Keratinocyte (primary cell): ENCODE data around the gene HSPA12B. TPM values are rescaled to one million over a fixed set of nuclear protein-coding genes. Genes with fewer than 3 reads are reported as not detected.

Experiments used
- DNase-seq: peaks from one replicate; pipeline ENCODE4 v3.0.0-alpha.2; 2011; ENCODE audit warnings: low read depth, missing footprints, low spot score
- FAIRE-seq: peaks from 2 replicates; lab custom pipeline; 2011; peaks lifted over from hg19 to GRCh38; lab: Jason Lieb, UNC
- H2AFZ ChIP-seq: 2 replicates; pipeline ENCODE4 v1.6.0; 2012; ENCODE audit warnings: low read length, control low read depth, inconsistent platforms; ENCODE audit not compliant: control insufficient read depth
- H3K27ac ChIP-seq: 2 replicates; pipeline ENCODE4 v1.5.1; 2011; ENCODE audit warnings: low read length; ENCODE audit not compliant: control insufficient read depth, insufficient read depth
- H3K27me3 ChIP-seq: 3 replicates; pipeline ENCODE4 v1.6.0; 2011; ENCODE audit warnings: low read length; ENCODE audit not compliant: control insufficient read depth, insufficient read depth; ENCODE audit errors: extremely low read depth
- H3K36me3 ChIP-seq, 2 experiments: 2 replicates in 1 of 2; 3 replicates in 1 of 2; pipeline ENCODE4 v1.5.1; 2011; ENCODE audit warnings: low read length in 2 of 2, mild to moderate bottlenecking in 1 of 2; ENCODE audit not compliant: control insufficient read depth in 2 of 2, insufficient read depth in 2 of 2; ENCODE audit errors: extremely low read depth in 1 of 2
- H3K4me1 ChIP-seq: 3 replicates; pipeline ENCODE4 v1.5.1; 2011; ENCODE audit warnings: low read length; ENCODE audit not compliant: control insufficient read depth, insufficient read depth; ENCODE audit errors: extremely low read depth
- H3K4me2 ChIP-seq: 3 replicates; pipeline ENCODE4 v1.6.0; 2011; ENCODE audit warnings: low read depth, low read length; ENCODE audit not compliant: control insufficient read depth, insufficient read depth; ENCODE audit errors: extremely low read depth
- H3K4me3 ChIP-seq, 3 experiments: fragments of 200-600 bp in 1 of 3; sonication (generic) in 1 of 3; 2 replicates in 2 of 3; 3 replicates in 1 of 3; pipeline ENCODE4 v1.5.1; 2011 to 2016; ENCODE audit warnings: low read length in 3 of 3, mild to moderate bottlenecking in 3 of 3, control low read depth in 2 of 3, inconsistent platforms in 1 of 3, low read depth in 1 of 3, mixed read lengths in 1 of 3, mixed run types in 1 of 3, moderate library complexity in 1 of 3; ENCODE audit not compliant: control insufficient read depth in 2 of 3, insufficient read depth in 2 of 3; ENCODE audit errors: extremely low read depth in 1 of 3
- H3K79me2 ChIP-seq: 2 replicates; pipeline ENCODE4 v1.6.0; 2012; ENCODE audit warnings: low read length; ENCODE audit not compliant: control insufficient read depth, insufficient read depth
- H3K9ac ChIP-seq: 3 replicates; pipeline ENCODE4 v1.6.0; 2011; ENCODE audit warnings: low read length; ENCODE audit not compliant: control insufficient read depth, insufficient read depth; ENCODE audit errors: extremely low read depth
- H3K9me1 ChIP-seq: 3 replicates; pipeline ENCODE4 v1.6.0; 2011; ENCODE audit warnings: low read length; ENCODE audit not compliant: control insufficient read depth, insufficient read depth; ENCODE audit errors: extremely low read depth
- H3K9me3 ChIP-seq: 2 replicates; pipeline ENCODE4 v1.5.1; 2012; ENCODE audit warnings: low read depth, low read length; ENCODE audit not compliant: control insufficient read depth
- H4K20me1 ChIP-seq: 3 replicates; pipeline ENCODE4 v1.6.0; 2011; ENCODE audit warnings: low read length; ENCODE audit not compliant: control insufficient read depth, insufficient read depth; ENCODE audit errors: extremely low read depth
- EZH2 ChIP-seq: IDR thresholded peaks from one replicate; pipeline ENCODE4 v1.6.1; 2012; ENCODE audit warnings: inconsistent platforms, mild to moderate bottlenecking, low read length, moderate library complexity
- dilution Hi-C: fragments of 300-500 bp; cut with MboI; formaldehyde crosslinking; loops from one replicate; pipeline ENCODE4 v1.7.0; 2020; ENCODE audit warnings: low sequenced_read_pairs; ENCODE audit not compliant: extremely low pct_ligation_motif_present
- polyA plus RNA-seq, 5 experiments: library from polyadenylated mRNA; depleted of rRNA in 3 of 5; stranded (reverse) in 3 of 5; stranded (forward) in 1 of 5; unstranded in 1 of 5; fragments of >200 nt; gene quantifications; 1 replicate in 1 of 5; 2 replicates in 3 of 5; 3 replicates in 1 of 5; pipeline versions ENCODE4 v1.2.1 to v1.2.3, GENCODE V29; 2011 to 2012; ENCODE audit warnings: missing spikeins in 2 of 5, low read depth in 1 of 5, low replicate concordance in 1 of 5
- TF ChIP-seq, protein P1 (sequence below), 3 experiments: IDR thresholded peaks in 1 of 3; conservative IDR thresholded peaks in 1 of 3; optimal IDR thresholded peaks in 1 of 3; 2 replicates in 2 of 3; 3 replicates in 1 of 3; pipeline versions ENCODE3 to v1.5.1; 2011; ENCODE audit warnings: low read length in 3 of 3, mild to moderate bottlenecking in 3 of 3, moderate library complexity in 2 of 3, control low read depth in 1 of 3, inconsistent platforms in 1 of 3; ENCODE audit not compliant: insufficient read depth in 2 of 3; ENCODE audit errors: extremely low read depth in 1 of 3

Gene HSPA12B
- polyA plus RNA-seq, 1 donor (not counting 4 experiments of a cell fraction or from before 2014, with no cell fraction given): not detected

DNA sequence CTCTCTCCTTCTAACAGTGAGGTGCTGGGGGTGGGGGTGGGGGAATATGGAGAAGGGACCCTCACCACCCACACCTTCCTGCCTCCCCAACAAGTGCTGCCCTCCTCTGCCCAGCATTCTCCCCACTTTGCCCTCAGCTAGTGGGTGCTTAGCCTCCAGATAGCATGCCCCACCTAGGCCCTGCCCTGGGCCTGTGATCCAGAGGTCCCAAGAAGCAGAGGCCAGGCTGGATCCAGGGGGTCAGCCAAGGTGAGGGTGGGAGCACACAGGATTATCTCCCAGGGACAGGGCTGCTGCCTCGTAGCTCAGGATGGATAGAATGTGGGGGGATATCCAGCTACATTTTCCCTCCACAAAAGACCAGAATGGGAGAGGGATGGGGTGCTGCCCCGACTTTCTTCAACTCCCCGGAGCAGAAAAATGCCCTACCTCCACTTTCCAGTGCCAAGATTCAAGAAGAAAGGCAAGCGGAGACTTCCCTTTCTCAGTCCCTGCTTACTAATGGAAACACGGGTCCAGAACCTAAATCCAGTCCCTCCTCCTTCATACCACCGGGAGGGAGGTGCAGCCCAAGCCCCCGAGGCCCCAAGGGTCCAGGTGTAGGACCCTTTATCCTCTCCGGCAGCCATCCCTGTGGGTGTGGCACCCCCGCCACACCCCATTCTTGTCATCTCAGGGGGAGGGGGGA is 34.1 kb downstream of the HSPA12B start:
- Histone ChIP-seq H3K27ac (no peak overlapping the region), H3K36me3 (peaks cover 0 to 3% of the 10 kb centered on the region in 2 experiments), H3K27me3 (no peaks in the 10 kb centered on the region), H3K4me2 (peak overlapping the region; percentile 90), H3K9ac (peak overlapping the region; percentile 91), H2AFZ (no peak overlapping the region), H3K79me2 (peaks cover 18% of the 10 kb centered on the region), H4K20me1 (no peaks in the 10 kb centered on the region), H3K4me3 (peak overlapping the region; percentile 81 to 93 (median 87)), H3K9me3 (no peaks in the 10 kb centered on the region), H3K9me1 (no peaks in the 10 kb centered on the region), H3K4me1 (peaks cover 21% of the 10 kb centered on the region)
- FAIRE-seq (no peak), DNase-seq (no peak)
- TF ChIP-seq EZH2: no peak
- TF ChIP-seq, protein P1, sequence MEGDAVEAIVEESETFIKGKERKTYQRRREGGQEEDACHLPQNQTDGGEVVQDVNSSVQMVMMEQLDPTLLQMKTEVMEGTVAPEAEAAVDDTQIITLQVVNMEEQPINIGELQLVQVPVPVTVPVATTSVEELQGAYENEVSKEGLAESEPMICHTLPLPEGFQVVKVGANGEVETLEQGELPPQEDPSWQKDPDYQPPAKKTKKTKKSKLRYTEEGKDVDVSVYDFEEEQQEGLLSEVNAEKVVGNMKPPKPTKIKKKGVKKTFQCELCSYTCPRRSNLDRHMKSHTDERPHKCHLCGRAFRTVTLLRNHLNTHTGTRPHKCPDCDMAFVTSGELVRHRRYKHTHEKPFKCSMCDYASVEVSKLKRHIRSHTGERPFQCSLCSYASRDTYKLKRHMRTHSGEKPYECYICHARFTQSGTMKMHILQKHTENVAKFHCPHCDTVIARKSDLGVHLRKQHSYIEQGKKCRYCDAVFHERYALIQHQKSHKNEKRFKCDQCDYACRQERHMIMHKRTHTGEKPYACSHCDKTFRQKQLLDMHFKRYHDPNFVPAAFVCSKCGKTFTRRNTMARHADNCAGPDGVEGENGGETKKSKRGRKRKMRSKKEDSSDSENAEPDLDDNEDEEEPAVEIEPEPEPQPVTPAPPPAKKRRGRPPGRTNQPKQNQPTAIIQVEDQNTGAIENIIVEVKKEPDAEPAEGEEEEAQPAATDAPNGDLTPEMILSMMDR (optimal IDR thresholded peaks at IDR 0.05 in 1 of 3, IDR thresholded peaks at IDR 0.05 in 1 of 3, conservative IDR thresholded peaks at IDR 0.05 in 1 of 3; ENCODE audit: extremely low read depth in 1 of 3, insufficient read depth in 2 of 3, low read length in 3 of 3): no peak
- dilution Hi-C loops: no loop called here

DNA sequence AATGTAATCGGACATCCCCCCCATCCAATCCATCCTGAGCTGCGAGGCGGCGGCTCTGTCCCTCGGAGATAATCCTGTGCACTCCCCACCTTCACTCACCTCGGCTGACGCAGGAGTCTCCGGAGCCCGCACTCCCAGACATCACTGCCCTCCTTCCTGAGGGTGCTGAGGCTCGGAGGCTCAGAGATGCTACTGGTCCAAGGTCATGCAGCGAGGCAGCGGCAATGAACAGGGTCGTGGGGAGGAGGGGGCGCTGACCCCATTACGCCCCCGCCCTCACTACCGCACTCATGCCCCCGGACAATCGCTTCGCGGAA is 34.6 kb downstream of the HSPA12B start:
- H3K4me2 ChIP-seq: peak overlapping the region; percentile 90
- H3K36me3 ChIP-seq: peaks cover 0 to 3% of the 10 kb centered on the region in 2 experiments
- H3K27ac ChIP-seq: no peak overlapping the region
- TF ChIP-seq, protein P1 (optimal IDR thresholded peaks at IDR 0.05 in 1 of 3, IDR thresholded peaks at IDR 0.05 in 1 of 3, conservative IDR thresholded peaks at IDR 0.05 in 1 of 3; ENCODE audit: extremely low read depth in 1 of 3, insufficient read depth in 2 of 3, low read length in 3 of 3): no peak
- no peak for TF ChIP-seq EZH2
- peaks cover 21% of the 10 kb centered on the region for H3K4me1 ChIP-seq
- peak overlapping the region; percentile 81 to 93 (median 87) for H3K4me3 ChIP-seq
- dilution Hi-C loops: no loop called here
- peaks cover 18% of the 10 kb centered on the region for H3K79me2 ChIP-seq
- no peaks in the 10 kb centered on the region for H4K20me1 ChIP-seq
- no peaks in the 10 kb centered on the region for H3K9me1 ChIP-seq
- peak overlapping the region; percentile 91 for H3K9ac ChIP-seq
- no peaks in the 10 kb centered on the region for H3K9me3 ChIP-seq
- H2AFZ ChIP-seq: peak overlapping the region; percentile 90
- no peak for FAIRE-seq
- no peak for DNase-seq
- no peaks in the 10 kb centered on the region for H3K27me3 ChIP-seq
